Sigmoid colon (tissue), 7 donors: ENCODE data around the gene FIGNL2. TPM values are rescaled to one million over a fixed set of nuclear protein-coding genes. Genes with fewer than 3 reads are reported as not detected.

Source experiments
- DNase-seq: peaks from one replicate; pipeline ENCODE4 v3.0.0-alpha.2; 2019
- H3K27ac ChIP-seq, 4 donors: fragments of 200-600 bp; sonication (generic); one replicate each; pipeline ENCODE4 v1.5.1; 2016 to 2019; ENCODE audit warnings: mild to moderate bottlenecking in 1 of 4
- H3K27me3 ChIP-seq, 3 donors: fragments of 200-600 bp; sonication (generic); one replicate each; pipeline ENCODE4 v1.5.1; 2019; ENCODE audit warnings: mild to moderate bottlenecking in 1 of 3
- H3K36me3 ChIP-seq, 4 donors: fragments of 200-600 bp; sonication (generic); one replicate each; pipeline ENCODE4 v1.5.1; 2016 to 2019
- H3K4me1 ChIP-seq, 4 donors: fragments of 200-600 bp; sonication (generic); one replicate each; pipeline ENCODE4 v1.5.1; 2017 to 2019
- H3K4me3 ChIP-seq, 4 donors: fragments of 200-600 bp; sonication (generic); one replicate each; pipeline ENCODE4 v1.5.1; 2017 to 2019; ENCODE audit warnings: mild to moderate bottlenecking in 2 of 4, moderate library complexity in 1 of 4
- H3K9me3 ChIP-seq, 4 donors: fragments of 200-600 bp in 3 of 4; sonication (generic) in 3 of 4; one replicate each; pipeline versions ENCODE4 v1.5.1 to v1.6.1; 2013 to 2019
- EP300 ChIP-seq, 4 donors: sonication (generic); formaldehyde crosslinking; IDR thresholded peaks; one replicate each; pipeline ENCODE4 v1.6.1; 2017; ENCODE audit warnings: antibody characterized with exemption in 4 of 4
- POLR2A ChIP-seq, 2 donors: fragments of 450-650 bp; IDR thresholded peaks; one replicate each; pipeline ENCODE4 v1.6.1; 2016; ENCODE audit warnings: antibody characterized with exemption in 2 of 2, mild to moderate bottlenecking in 2 of 2, moderate library complexity in 2 of 2
- POLR2AphosphoS5 ChIP-seq, 4 donors: sonication (generic); formaldehyde crosslinking; IDR thresholded peaks; one replicate each; pipeline ENCODE4 v1.6.1; 2017; ENCODE audit warnings: antibody characterized with exemption in 4 of 4
- WGBS, 2 donors: extraction: QIAGEN DNeasy Blood & Tissue Kit; methylation state at CpG; one replicate each; pipeline ENCODE4 v1.1.7; 2013; 5-methylcytosine and 5-hydroxymethylcytosine counted together
- intact Hi-C: fragments of 100-400 bp; cut with DNase I; formaldehyde crosslinking; loops from one replicate; pipeline ENCODE4 v1.15.1; 2023
- polyA plus RNA-seq, 3 donors: library from polyadenylated mRNA; stranded (reverse); fragments of 200-250 nt; gene quantifications; one replicate each; pipeline ENCODE4 v1.2.3, GENCODE V29; 2013
- total RNA-seq, 4 donors: library from RNA; depleted of rRNA; stranded (reverse); fragments of >200 nt; gene quantifications; one replicate each; pipeline ENCODE4 v1.1.0, GENCODE V29; 2016
- TF ChIP-seq, protein P1 (sequence below), 4 experiments: fragments of 450-650 bp in 3 of 4; fragments of 200-600 bp in 1 of 4; IDR thresholded peaks; one replicate each; pipeline ENCODE4 v1.5.1; 2016 to 2019; ENCODE audit warnings: antibody characterized with exemption in 4 of 4, mild to moderate bottlenecking in 3 of 4, moderate library complexity in 2 of 4
- donor health status: healthy with polysubstance abuse.
- donor health status: Bipolar disorder and iron deficiency.
- donor health status: healthy.

The FIGNL2 gene
- total and polyA plus RNA-seq, 7 donors = 0.28 to 0.36 (median 0.36) TPM; not detected in 4

DNA sequence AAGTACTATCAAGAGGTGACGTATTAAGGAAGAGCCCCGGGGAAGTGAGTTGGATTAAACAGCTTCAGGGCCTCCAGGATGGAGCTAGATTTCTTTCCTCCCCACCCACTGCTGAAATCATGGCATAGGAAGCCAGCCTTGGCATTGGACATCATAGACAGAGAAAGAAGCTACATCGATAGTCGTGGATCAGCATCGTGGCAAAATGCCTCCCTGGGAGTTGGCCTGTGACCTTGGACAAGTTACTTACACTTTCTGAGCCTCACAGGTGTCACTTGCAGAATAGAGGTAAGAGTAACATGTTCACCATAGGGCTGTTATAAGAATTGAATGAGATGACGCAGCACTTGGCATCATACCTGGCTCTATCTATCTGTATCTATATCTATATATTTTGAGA is 45.3 kb upstream of the FIGNL2 start:
- no peak for TF ChIP-seq POLR2A (IDR thresholded peaks at IDR 0.05)
- TF ChIP-seq POLR2AphosphoS5 (IDR thresholded peaks at IDR 0.05) = no peak
- TF ChIP-seq, protein P1, sequence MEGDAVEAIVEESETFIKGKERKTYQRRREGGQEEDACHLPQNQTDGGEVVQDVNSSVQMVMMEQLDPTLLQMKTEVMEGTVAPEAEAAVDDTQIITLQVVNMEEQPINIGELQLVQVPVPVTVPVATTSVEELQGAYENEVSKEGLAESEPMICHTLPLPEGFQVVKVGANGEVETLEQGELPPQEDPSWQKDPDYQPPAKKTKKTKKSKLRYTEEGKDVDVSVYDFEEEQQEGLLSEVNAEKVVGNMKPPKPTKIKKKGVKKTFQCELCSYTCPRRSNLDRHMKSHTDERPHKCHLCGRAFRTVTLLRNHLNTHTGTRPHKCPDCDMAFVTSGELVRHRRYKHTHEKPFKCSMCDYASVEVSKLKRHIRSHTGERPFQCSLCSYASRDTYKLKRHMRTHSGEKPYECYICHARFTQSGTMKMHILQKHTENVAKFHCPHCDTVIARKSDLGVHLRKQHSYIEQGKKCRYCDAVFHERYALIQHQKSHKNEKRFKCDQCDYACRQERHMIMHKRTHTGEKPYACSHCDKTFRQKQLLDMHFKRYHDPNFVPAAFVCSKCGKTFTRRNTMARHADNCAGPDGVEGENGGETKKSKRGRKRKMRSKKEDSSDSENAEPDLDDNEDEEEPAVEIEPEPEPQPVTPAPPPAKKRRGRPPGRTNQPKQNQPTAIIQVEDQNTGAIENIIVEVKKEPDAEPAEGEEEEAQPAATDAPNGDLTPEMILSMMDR (IDR thresholded peaks at IDR 0.05) = no peak
- TF ChIP-seq EP300 (IDR thresholded peaks at IDR 0.05) = no peak
- peak; percentile 57 for DNase-seq
- peaks cover 0 to 5% (median 2%) of the 10 kb centered on the region in 3 donors for H3K27me3 ChIP-seq
- intact Hi-C loops = loop anchor here (5.0 kb wide), 1 partner anchor 89 kb away; no protein-coding TSS in a partner anchor
- peaks cover 0 to 6% (median 0%) of the 10 kb centered on the region in 4 donors for H3K4me1 ChIP-seq
- 85 to 89% methylated on average over 6 of the region's 6 CpGs for WGBS, 2 donors
- H3K27ac ChIP-seq = no peak overlapping the region
- no peaks in the 10 kb centered on the region for H3K36me3 ChIP-seq
- no peak overlapping the region for H3K4me3 ChIP-seq
- H3K9me3 ChIP-seq = no peaks in the 10 kb centered on the region

DNA sequence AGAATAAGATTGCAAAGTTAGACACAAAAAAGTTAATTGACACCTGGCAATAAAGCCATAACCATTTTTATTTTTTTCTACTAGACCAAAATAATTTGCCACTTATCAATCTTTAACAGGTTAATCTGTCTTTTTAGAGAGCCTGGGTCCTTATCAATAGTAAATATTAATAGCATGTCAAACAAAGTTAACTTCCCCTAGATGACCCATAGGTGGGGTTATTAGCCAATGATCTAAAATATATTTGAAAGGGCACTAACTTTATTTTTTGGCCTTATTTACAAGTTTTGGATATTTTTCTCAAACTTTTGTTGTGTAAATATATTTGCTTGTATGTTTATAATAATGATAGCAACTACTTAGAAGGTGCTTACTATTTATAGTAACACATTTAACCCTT is 43.3 kb upstream of the FIGNL2 start:
- intact Hi-C loops = loop anchor here (5.0 kb wide), 1 partner anchor 90 kb away; no protein-coding TSS in a partner anchor
- H3K36me3 ChIP-seq = no peaks in the 10 kb centered on the region
- no peak overlapping the region for H3K4me3 ChIP-seq
- no peak for DNase-seq
- H3K9me3 ChIP-seq = no peaks in the 10 kb centered on the region
- peaks cover 0 to 18% (median 15%) of the 10 kb centered on the region in 3 donors for H3K27me3 ChIP-seq
- peaks cover 0 to 6% (median 0%) of the 10 kb centered on the region in 4 donors for H3K4me1 ChIP-seq
- H3K27ac ChIP-seq = no peak overlapping the region
- TF ChIP-seq, protein P1 (IDR thresholded peaks at IDR 0.05) = peak in 1 of 4 experiments; percentile 14
- no peak for TF ChIP-seq POLR2AphosphoS5 (IDR thresholded peaks at IDR 0.05)

GRCh38 chr12:51890511-51891171 is 42.1 kb upstream of the FIGNL2 start:
- H3K4me1 ChIP-seq = peaks cover 0 to 12% (median 0%) of the 10 kb centered on the region in 4 donors
- TF ChIP-seq POLR2A (IDR thresholded peaks at IDR 0.05) (no peak), EP300 (IDR thresholded peaks at IDR 0.05) (no peak), POLR2AphosphoS5 (IDR thresholded peaks at IDR 0.05) (no peak)
- TF ChIP-seq, protein P1 (IDR thresholded peaks at IDR 0.05) = no peak
- H3K36me3 ChIP-seq = no peaks in the 10 kb centered on the region
- peaks cover 0 to 18% (median 15%) of the 10 kb centered on the region in 3 donors for H3K27me3 ChIP-seq
- DNase-seq = peak; percentile 56
- WGBS, 2 donors = 90 to 92% methylated on average over 22 of the region's 22 CpGs
- H3K4me3 ChIP-seq = no peak overlapping the region
- intact Hi-C loops = loop anchor here (5.0 kb wide), 1 partner anchor 92 kb away; no protein-coding TSS in a partner anchor
- H3K27ac ChIP-seq = no peak overlapping the region
- H3K9me3 ChIP-seq = no peaks in the 10 kb centered on the region

GRCh38 chr12:51890133-51890464 is 41.6 kb upstream of the FIGNL2 start:
- WGBS, 2 donors = 92 to 96% methylated on average over 2 of the region's 2 CpGs
- peaks cover 0 to 18% (median 15%) of the 10 kb centered on the region in 3 donors for H3K27me3 ChIP-seq
- no peak overlapping the region for H3K4me3 ChIP-seq
- no peak for DNase-seq
- no peaks in the 10 kb centered on the region for H3K36me3 ChIP-seq
- H3K9me3 ChIP-seq = no peaks in the 10 kb centered on the region
- no peak for TF ChIP-seq POLR2AphosphoS5 (IDR thresholded peaks at IDR 0.05)
- TF ChIP-seq, protein P1 (IDR thresholded peaks at IDR 0.05) = no peak
- no peak for TF ChIP-seq POLR2A (IDR thresholded peaks at IDR 0.05)
- no peak for TF ChIP-seq EP300 (IDR thresholded peaks at IDR 0.05)
- no peak overlapping the region for H3K27ac ChIP-seq
- intact Hi-C loops = loop anchor here (5.0 kb wide), 1 partner anchor 92 kb away; no protein-coding TSS in a partner anchor
- H3K4me1 ChIP-seq = peaks cover 0 to 9% (median 0%) of the 10 kb centered on the region in 4 donors
